ENCODE measurements around the gene OR51S1.
"Not testable (repeated sequence)": the region's sequence is repeated elsewhere in the genome, so short reads cannot be mapped to it uniquely, and the experiment has no call there.

The OR51S1 gene, protein sequence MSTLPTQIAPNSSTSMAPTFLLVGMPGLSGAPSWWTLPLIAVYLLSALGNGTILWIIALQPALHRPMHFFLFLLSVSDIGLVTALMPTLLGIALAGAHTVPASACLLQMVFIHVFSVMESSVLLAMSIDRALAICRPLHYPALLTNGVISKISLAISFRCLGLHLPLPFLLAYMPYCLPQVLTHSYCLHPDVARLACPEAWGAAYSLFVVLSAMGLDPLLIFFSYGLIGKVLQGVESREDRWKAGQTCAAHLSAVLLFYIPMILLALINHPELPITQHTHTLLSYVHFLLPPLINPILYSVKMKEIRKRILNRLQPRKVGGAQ

DNA sequence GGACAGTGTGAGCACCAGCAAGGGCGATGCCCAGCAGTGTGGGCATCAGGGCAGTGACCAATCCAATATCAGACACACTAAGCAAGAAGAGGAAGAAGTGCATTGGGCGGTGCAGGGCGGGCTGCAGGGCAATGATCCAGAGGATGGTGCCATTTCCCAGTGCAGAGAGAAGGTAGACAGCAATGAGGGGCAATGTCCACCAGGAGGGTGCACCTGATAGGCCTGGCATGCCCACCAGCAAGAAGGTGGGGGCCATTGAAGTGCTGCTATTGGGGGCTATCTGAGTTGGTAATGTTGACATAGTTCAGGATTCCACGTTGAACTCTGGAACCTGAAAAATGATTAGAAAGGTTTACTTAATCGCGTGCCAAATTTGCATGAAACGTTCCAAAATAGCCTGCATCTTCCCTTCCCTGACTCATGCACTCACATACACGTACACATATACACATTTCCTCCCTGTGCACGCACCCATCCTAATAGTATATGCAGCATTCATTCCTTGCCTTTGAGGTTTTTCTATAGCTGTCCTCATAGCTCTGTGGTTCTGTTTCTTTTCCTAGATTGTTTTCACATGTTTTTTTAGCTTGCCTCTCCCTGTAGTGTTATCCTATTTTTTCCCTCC lies at the start of gene OR51S1:
OR51S1 (minus strand) TSS at position 301 of the 625 bp plus-strand sequence; CDS start at position 301, 0 bp downstream.
- DNase-seq: no peak

DNA sequence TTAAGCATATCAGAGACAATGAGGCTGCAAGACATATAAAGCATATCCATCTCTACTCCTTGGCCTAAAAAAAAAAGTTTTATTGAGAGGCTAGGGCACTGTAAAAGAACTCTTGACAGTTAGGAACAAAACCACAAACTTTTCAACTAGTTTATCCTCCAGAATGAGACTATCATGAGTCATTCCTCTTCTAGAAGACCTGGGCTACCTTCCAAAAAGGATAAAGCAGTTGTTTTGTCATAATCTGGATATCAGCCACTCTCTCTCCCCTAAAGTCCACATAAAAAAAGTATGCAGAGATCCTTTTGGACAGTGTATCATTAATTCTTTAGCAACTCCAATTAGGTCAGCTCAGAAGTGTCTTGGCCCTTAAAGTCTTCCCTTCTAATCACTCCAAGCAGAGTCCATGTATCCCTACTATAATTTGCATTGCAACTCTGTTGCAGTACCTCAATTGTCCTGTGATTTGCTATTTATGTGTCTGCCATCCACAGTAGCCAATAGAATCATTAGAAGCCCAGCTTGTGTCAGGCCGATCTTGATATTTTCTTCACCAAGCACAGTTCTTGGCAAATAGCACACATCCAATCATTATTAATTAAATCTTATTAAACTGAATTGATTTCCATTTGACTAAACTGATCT lies 43.1 kb upstream of the OR51S1 start:
- DNase-seq: no peak

DNA sequence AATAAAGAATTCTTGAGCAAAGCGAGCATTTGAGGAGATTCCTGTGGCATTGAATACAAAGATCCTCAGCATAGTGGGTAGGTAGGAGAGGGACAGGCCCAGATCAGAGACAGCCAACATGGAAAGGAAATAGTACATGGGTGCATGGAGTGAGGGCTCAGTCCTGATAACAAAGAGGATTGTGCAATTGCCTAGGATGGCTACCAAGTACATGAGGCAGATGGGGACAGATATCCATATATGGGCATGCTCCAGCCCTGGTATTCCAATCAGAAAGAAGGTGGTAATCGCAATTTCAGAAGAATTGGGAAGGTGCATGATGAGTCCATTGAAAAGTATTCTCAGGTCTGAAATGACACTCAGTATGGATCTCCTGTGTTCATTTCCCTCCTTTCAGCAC lies 41.3 kb upstream of the OR51S1 start:
- DNase-seq: no peak

DNA sequence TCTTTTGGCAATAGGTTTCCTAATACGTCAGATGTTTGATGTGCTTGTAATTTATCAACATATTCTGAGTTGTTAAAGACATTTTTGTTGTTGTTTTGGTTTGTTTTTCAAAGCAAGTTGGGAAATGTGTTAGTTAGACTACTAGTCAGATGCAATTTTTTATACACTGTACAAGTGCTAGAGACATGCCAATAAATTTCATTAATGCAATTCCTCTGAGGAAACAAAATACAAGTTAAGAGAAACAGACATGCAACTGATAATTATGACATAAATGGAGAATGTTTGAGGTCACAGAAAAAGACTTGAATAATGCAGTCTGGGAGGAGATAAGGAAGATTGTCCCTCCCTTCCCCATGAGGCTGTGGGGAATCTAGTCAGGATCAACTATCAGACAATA lies 38.6 kb upstream of the OR51S1 start:
- no peak for DNase-seq

DNA sequence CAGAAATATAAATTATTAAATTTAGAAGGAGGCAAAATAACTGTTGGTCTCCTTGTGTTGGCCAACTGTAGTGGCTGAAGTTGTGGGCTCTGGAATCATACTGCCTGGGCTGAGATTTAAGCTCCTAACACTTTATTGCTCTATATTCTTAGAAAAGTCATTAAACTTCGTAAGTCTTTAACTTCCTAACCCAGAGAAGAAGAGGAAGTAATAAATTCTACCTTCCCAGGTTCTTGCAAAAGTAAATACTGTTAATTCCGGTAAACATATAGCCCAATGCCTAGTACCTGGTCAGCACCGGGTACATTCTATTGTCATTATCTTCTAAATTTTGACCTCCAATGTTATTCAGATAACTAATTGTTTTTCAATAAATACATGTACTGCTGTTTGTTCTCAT lies 37.2 kb upstream of the OR51S1 start:
- no peak for DNase-seq

DNA sequence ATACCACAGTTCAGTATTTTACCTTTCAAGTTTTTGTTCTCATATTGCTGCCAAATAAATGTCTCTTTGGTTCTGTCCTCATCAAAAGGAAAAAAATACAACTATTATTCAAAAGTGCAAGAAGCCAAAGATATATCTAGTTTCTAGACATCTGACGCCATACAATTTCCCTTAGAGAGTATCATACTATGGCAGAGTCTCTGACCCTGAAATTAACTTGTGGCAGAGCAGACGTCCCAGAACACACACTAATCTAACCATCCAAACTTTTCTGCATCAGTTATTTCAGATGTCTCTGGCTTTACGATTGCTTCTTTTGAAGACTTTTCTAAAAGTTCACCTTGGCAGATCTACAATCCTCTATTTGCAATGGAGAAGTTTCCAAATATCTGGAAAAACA lies 35.4 kb upstream of the OR51S1 start:
- no peak for DNase-seq

DNA sequence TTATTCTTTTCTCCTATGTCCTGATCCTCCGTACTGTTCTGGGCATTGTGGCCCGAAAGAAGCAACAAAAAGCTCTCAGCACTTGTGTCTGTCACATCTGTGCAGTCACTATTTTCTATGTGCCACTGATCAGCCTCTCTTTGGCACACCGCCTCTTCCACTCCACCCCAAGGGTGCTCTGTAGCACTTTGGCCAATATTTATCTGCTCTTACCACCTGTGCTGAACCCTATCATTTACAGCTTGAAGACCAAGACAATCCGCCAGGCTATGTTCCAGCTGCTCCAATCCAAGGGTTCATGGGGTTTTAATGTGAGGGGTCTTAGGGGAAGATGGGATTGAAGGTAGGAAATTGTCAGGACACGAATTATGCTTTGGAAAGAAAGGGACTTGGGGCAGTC lies 33.5 kb upstream of the OR51S1 start:
- DNase-seq: no peak

DNA sequence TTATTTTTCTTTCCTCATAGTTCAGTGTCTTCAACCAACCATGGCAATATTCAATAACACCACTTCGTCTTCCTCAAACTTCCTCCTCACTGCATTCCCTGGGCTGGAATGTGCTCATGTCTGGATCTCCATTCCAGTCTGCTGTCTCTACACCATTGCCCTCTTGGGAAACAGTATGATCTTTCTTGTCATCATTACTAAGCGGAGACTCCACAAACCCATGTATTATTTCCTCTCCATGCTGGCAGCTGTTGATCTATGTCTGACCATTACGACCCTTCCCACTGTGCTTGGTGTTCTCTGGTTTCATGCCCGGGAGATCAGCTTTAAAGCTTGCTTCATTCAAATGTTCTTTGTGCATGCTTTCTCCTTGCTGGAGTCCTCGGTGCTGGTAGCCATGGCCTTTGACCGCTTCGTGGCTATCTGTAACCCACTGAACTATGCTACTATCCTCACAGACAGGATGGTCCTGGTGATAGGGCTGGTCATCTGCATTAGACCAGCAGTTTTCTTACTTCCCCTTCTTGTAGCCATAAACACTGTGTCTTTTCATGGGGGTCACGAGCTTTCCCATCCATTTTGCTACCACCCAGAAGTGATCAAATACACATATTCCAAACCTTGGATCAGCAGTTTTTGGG lies 33.0 kb upstream of the OR51S1 start, which contains the start of gene OR51T1:
OR51T1 (plus strand) TSS at position 41 of the 641 bp plus-strand sequence; CDS start at position 41, 0 bp downstream.
- no peak for DNase-seq

DNA sequence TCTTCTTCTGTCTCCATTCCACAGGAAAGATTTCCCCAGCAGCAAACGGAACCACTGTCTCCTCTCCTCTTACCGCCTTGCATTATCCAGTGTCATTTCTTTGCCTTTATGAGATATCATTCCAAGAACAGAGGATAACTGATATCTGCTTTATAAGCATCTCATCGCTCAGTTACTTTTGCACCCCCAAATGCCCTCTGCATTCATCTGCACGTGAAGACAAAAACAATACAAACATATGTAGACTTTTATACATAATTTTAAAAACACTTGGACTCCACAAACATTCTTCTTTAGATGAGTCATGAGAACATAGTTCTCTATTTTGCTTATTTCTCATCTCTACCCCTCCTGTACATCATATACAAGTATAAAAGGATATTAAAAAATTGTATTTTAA lies 32.2 kb upstream of the OR51S1 start:
- no peak for DNase-seq

DNA sequence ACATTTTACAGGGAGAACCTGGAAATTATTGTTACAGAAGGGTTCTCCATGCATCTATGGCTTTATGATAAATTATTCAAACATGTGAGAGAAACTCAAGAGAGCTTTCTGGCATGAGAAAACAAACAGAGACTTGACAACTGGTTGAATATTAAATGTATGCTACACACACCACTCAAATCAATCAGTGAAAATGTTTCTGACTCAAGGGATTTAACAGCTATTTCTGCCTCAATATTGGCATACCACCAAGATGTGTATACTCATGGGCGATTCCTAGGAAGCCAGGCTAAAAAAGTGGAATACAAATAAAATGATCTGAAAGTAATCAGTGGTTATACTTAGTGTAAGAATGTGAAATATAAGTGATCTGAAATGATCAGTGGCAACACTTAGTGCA lies 16.8 kb upstream of the OR51S1 start:
- DNase-seq: no peak

DNA sequence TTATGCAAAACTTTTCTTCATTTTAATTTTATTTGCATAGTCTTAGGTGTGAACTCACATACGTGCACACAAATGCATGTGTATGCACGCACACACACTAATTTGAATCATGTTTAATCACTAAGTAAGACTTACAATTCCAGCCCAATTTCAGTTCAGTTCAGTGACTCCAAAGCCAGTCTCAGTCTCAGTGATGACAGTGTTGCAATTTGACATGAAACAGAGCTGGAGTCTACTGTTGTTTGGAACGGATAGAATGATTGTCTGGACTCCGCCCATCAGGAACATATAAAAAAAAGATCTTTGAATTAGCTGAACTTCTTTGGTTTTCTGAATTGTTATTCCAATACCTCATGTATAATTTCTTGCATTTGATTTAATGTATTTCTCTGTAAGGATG lies 14.9 kb upstream of the OR51S1 start:
- no peak for DNase-seq

DNA sequence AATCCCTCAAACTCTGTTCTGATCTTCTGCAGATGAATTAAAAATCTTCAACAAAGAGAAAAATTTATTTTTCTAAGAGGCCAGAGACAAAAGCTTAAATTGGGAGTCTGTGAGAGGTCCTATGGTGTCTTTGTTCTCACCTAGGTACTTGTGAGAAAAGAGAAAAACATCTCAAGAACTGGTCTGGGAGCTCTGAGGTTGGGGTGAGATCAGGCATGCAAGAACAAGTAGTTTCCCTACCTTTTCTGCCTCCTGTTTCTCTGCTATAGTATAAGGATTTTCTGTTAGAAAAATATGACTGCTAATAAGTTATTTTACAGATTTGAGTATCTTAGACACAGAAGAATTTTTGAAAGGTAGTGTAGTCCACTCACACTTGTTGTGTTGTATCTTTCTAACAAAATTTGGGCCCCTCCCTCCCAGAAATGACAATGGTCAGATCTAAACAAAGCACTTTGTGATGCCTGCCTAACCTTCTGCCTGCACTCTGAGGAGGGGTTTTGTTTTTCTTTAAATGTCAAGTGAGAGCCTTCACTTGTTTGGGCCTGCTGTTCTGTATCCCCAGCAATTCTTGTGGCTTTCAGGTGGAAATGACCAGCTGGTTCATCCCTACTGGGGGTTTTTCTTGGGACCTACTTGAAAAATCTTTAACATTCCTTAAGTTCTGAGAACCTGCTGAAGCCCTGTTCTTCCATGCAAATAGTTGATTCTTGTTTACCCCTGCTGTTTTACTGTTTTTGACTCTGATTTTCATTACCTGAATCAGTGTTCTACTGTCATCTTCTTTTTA lies 13.6 kb upstream of the OR51S1 start:
- no peak for DNase-seq

DNA sequence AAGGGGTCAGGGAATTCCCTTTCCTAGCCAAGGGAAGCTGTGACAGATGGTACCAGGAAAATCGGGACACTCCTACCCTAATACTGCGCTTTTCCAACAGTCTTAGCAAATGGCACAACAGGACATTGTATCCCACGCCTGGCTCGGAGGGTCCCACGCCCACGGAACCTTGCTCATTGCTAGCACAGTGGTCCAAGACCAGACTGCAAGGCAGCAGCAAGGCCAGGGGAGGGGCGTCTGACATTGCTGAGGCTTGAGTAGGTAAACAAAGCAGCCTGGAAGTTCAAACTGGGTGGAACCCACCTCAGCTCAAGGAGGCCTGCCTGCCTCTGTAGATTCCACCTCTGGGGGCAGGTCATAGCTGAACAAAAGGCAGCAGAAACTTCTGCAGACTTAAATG lies 5.3 kb upstream of the OR51S1 start:
- DNase-seq: not testable (repeated sequence)

DNA sequence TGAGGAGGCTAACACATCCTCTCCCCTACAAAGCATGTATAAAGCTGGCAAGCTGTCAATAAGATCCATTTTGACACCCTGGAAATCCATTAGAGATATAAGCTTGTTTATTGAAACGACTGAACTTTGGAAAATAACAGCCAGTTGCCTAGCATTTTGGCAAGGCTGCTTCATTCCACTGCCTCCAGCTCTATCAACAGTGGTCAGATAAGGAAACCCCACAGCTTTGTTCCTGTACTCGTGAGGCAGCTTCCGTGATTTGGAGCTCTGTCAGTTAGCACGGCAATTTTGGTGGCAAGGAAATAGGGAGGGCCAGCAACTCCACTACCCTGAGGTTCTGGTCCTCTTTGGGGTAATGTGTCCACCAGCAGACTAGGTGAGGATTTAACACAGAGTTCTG lies 2.0 kb upstream of the OR51S1 start:
- no peak for DNase-seq

DNA sequence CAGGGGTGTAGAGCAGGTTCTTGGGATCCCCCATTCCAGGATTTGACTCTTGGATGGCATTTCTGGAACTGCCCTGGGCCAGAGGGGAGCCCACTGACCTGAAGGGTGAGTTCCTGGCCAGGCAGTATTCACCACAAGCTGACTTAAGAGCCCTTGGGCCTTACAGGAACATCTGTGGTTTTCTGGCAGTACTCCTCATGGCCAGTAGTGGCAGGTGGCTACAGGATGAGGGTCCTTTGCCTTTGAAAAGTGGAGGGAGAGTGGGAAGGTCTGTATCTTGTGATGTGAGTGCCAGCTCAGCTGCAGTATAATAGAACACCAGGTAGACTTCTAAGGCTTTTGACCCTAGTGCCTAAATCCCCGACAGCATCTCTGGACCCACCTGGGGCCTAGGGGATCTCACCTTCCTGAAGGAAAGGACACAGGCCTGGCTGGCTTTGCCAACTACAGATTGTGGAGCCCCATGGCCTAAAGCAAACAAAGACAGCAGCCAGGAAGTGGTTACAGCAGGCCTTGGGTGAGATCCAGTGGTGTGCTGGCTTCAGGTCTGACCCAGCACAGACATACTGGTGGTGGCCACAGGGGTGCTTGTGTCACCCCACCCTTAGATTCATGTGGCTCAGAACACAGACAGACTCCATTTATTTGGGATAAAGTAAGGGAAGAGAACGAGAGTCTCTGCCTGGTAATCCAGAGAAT lies 9.0 kb downstream of the OR51S1 start:
- no peak for DNase-seq

DNA sequence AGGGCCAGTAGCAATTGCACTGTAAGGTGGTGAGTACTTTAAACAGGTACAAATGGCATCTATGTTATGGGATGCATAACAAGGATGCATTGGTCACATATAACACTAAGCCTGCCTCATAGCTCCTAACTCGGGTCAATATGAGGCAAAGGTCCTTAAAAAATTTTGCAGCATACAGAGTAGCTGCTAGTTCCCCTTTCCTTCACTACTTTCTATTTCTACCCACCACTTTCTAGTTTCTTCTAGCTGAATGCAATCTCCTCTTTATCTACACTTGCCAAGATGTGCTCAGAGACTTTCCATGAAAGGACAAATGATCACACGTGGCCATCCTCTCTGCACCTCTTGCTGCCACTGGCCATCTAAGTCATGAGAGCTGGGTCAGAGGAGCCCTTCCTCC lies 18.1 kb downstream of the OR51S1 start:
- no peak for DNase-seq

DNA sequence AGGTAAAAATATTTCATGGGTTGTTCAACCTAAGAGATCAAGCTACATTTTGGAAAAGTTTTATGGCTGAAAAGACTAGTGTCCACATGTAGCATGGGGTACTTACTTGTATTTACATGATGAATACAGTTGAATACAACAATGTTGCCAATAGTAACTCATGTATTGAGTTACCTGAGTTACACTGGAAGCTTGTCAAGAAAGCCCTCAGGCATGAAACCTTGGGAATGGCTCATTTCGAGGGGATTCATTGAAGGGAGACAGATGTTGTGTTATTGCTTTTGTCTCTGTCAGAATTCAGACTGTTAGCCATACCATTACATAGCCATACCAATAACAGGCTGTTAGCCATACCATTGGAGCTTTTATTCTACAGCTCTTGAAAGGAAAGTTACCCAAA lies 18.7 kb downstream of the OR51S1 start:
- DNase-seq: no peak

DNA sequence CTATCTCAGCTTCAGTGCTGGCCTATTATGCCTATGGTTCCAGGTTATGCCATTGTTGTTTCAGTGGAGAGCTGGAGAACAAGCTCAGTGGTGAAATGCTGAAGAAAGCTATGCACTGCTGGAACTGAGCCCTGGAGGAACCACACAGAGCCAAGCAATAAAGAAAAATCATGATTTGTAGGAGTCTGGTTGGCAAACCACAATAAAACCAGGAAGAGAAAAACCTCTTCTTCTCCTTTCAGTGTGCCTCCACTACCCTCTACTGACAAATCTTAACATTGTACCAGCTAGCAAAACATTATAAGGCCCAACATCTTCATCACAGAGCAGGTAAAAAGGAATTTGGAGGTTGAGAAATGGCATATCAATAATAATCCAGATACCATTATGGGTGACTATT lies 22.6 kb downstream of the OR51S1 start:
- DNase-seq: no peak

DNA sequence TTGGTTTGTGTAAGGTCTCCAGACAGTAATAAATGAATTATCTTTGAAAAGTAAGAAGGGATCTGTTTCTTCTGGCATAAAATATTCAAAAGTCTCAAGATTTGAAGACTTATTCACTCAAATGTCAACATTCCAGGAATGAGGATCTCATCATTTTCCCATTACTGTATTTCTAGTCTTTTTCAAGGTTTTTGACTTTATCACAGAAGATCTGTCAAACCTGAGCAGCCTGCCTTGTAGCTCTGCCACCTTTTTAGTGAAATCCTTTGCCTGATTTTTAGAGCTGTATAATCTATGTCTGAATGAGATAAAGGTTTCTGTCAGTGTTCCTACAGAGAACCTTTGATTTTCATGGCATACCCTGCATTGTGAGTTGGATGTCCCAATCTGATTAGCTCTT lies 23.9 kb downstream of the OR51S1 start:
- no peak for DNase-seq

DNA sequence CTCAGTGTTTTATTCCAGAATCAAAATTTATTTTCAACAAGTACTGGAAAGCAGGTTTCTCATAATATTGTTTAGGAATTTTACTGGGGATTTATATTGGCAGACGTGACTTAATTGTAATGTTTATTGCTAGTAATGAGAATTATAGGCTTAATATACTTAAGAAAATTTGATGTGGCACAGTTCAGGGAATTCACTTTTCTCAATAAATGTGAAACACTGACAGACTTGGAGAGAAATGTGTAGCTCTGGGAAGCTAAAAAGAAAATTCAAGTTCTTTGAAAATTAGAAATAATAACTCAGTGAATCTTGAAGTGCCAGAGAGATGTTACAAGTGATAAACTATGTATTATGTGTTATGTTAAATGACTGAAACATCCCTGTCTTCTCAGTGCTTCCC lies 28.0 kb downstream of the OR51S1 start, which contains the start of gene OR51F2:
OR51F2 (plus strand) TSS at position 301 of the 400 bp plus-strand sequence. CDS start 101 bp downstream, outside the sequence.
- DNase-seq: no peak

DNA sequence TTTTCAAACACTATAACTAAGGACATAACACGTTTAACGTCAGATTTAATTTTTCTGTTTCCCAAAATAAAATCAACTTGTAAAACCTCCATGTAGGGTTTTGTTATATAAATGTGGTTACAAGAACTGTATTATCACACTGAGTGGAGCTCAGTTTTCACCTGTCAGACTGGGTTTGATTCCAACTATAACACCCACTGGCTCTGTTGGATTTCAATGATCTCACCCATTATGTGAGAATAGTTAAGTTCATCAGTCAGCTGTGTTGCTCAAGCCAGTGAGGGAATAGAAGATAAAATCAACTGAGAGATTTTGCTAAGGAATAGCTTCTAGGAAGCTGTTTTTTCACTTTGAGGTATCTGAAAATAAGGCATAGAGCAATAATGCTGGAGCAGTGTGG lies 39.8 kb downstream of the OR51S1 start:
- no peak for DNase-seq

DNA sequence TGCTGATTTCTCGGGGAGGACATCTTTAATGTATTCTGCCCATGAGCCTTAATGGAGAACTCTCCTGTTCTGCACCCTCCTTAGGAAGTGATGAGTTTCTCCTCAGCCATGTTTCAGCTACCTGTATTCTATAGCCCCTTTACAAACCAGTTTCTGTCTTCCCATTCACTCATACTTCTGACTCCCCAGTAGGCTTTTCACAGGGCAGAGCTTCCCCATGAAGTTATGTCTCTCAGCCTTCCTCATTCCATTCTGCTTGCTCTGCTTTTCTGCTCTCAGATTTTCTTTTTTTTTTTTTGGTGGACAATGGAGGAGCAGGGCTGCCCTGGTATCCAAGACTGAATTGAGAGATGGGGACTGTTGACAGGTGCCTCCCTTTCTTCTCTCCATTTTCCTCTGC lies 40.5 kb downstream of the OR51S1 start:
- no peak for DNase-seq

All from activated T-cell treated with anti-CD3 and anti-CD28 coated beads for 4 hours (primary cell).